Body of pancreas (tissue), 4 donors: ENCODE data around the gene SMOC2.

Experiments
- CTCF ChIP-seq, 7 experiments: fragments of 450-650 bp in 4 of 7; fragments of 200-600 bp in 3 of 7; sonication (generic) in 3 of 7; IDR thresholded peaks; one replicate each; pipeline ENCODE4 v1.5.1; 2016 to 2019; ENCODE audit warnings: antibody characterized with exemption in 7 of 7
- POLR2A ChIP-seq, 3 donors: fragments of 450-650 bp; IDR thresholded peaks; one replicate each; pipeline ENCODE4 v1.6.1; 2016; ENCODE audit warnings: antibody characterized with exemption in 3 of 3, mild to moderate bottlenecking in 2 of 3

GRCh38 chr6:168590406-168590805 is 149.4 kb downstream of the SMOC2 start:
- TF ChIP-seq CTCF (IDR thresholded peaks at IDR 0.05) (no peak), POLR2A (IDR thresholded peaks at IDR 0.05) (no peak)
